H1 (cell line): ENCODE results near the gene LYPD1. TPM values are rescaled to one million over a fixed set of nuclear protein-coding genes. Genes with fewer than 3 reads are reported as not detected.

Experiments used
- CTCF ChIA-PET: fragments of 300-600 bp; sonication (Branson Sonifier 250); formaldehyde crosslinking; loops from one replicate; lab custom pipeline; 2021; ENCODE audit not compliant: partially characterized antibody; lab: Charles Lee
- POLR2A ChIA-PET: fragments of 300-600 bp; sonication (Branson Sonifier 250); formaldehyde crosslinking; loops from one replicate; lab custom pipeline; 2021; ENCODE audit warnings: inconsistent platforms; ENCODE audit not compliant: partially characterized antibody; lab: Charles Lee
- DNase-seq, 2 experiments: peaks; one replicate each; pipeline versions ENCODE4 v3.0.0 to v3.0.0-alpha.2; 2010 to 2022; ENCODE audit warnings: low spot score in 2 of 2, low read depth in 1 of 2, mixed read lengths in 1 of 2
- FAIRE-seq: peaks from 2 replicates; lab custom pipeline; 2011; peaks lifted over from hg19 to GRCh38; lab: Jason Lieb, UNC
- H2AFZ ChIP-seq: 2 replicates; pipeline ENCODE4 v1.8.1; 2012; ENCODE audit warnings: low read length, inconsistent platforms
- H2AK5ac ChIP-seq: 2 replicates; pipeline ENCODE4 v1.6.1; 2013; ENCODE audit warnings: low read depth, low read length
- H2BK120ac ChIP-seq: replicated peaks from 2 replicates; pipeline ENCODE3; 2013; ENCODE audit warnings: low read depth, low read length, inconsistent platforms
- H2BK12ac ChIP-seq: 2 replicates; pipeline ENCODE4 v1.6.1; 2013; ENCODE audit warnings: low read depth, low read length
- H2BK15ac ChIP-seq: 2 replicates; pipeline ENCODE4 v1.6.1; 2013; ENCODE audit warnings: low read length
- H2BK20ac ChIP-seq: 2 replicates; pipeline ENCODE4 v1.6.1; 2013; ENCODE audit warnings: low read length
- H2BK5ac ChIP-seq: 2 replicates; pipeline ENCODE4 v1.6.1; 2013; ENCODE audit warnings: low read depth, low read length
- H3K14ac ChIP-seq: 2 replicates; pipeline ENCODE4 v1.6.1; 2013; ENCODE audit warnings: inconsistent platforms; ENCODE audit not compliant: insufficient read length
- H3K18ac ChIP-seq: 2 replicates; pipeline ENCODE4 v1.6.1; 2013; ENCODE audit warnings: low read length; ENCODE audit errors: extremely low read depth
- H3K23ac ChIP-seq: 2 replicates; pipeline ENCODE4 v1.6.1; 2013; ENCODE audit warnings: inconsistent platforms; ENCODE audit not compliant: insufficient read length
- H3K23me2 ChIP-seq: 2 replicates; pipeline ENCODE4 v1.6.1; 2013; ENCODE audit warnings: low read depth, low read length
- H3K27ac ChIP-seq: 2 replicates; pipeline ENCODE4 v1.6.1; 2011; ENCODE audit warnings: low read depth, low read length, inconsistent platforms
- H3K27me3 ChIP-seq, 4 experiments: replicated peaks in 1 of 4; 1 replicate in 1 of 4; 2 replicates in 3 of 4; pipeline versions ENCODE4 v1.6.1 to v1.8.1; 2011 to 2013; ENCODE audit warnings: low read length in 3 of 4, mild to moderate bottlenecking in 3 of 4, inconsistent platforms in 2 of 4, mixed read lengths in 2 of 4, moderate library complexity in 1 of 4; ENCODE audit not compliant: control insufficient read depth in 3 of 4, insufficient read depth in 3 of 4; ENCODE audit errors: extremely low read depth in 1 of 4
- H3K36me3 ChIP-seq, 4 experiments: 2 replicates each; pipeline versions ENCODE4 v1.6.1 to v1.8.1; 2011 to 2013; ENCODE audit warnings: mild to moderate bottlenecking in 4 of 4, low read length in 3 of 4, moderate library complexity in 2 of 4, control low read depth in 1 of 4, inconsistent platforms in 1 of 4; ENCODE audit not compliant: insufficient read depth in 4 of 4, control insufficient read depth in 2 of 4
- H3K4ac ChIP-seq: replicated peaks from 2 replicates; pipeline ENCODE3; 2013; ENCODE audit warnings: low read length, low read depth, mixed read lengths, inconsistent platforms; ENCODE audit not compliant: insufficient read length
- H3K4me1 ChIP-seq, 4 experiments: replicated peaks in 1 of 4; 1 replicate in 1 of 4; 2 replicates in 3 of 4; pipeline versions ENCODE4 v1.6.1 to v1.8.1; 2011 to 2013; ENCODE audit warnings: low read length in 3 of 4, inconsistent platforms in 2 of 4, mixed read lengths in 1 of 4; ENCODE audit not compliant: insufficient read depth in 4 of 4, control insufficient read depth in 3 of 4
- H3K4me2 ChIP-seq, 2 experiments: 2 replicates each; pipeline versions ENCODE4 v1.6.1 to v1.8.1; 2011 to 2013; ENCODE audit warnings: low read depth in 2 of 2, low read length in 2 of 2, control low read depth in 1 of 2, inconsistent platforms in 1 of 2, mild to moderate bottlenecking in 1 of 2; ENCODE audit not compliant: insufficient read depth in 1 of 2
- H3K4me3 ChIP-seq, 4 experiments: fragments of 200-600, 300-600 bp in 1 of 4; sonication (generic), shearing (Covaris generic), sonication (Bioruptor Twin) in 1 of 4; 2 replicates each; pipeline versions ENCODE4 v1.5.1 to v1.8.1; 2011 to 2016; ENCODE audit warnings: low read length in 4 of 4, low read depth in 3 of 4, control low read depth in 2 of 4, inconsistent platforms in 2 of 4, mild to moderate bottlenecking in 2 of 4, mixed read lengths in 1 of 4, moderate library complexity in 1 of 4; ENCODE audit not compliant: insufficient read depth in 2 of 4; ENCODE audit errors: extremely low read depth in 1 of 4
- H3K56ac ChIP-seq: replicated peaks from 2 replicates; pipeline ENCODE3; 2013; ENCODE audit warnings: low read depth, mild to moderate bottlenecking, mixed read lengths, low read length, inconsistent platforms; ENCODE audit not compliant: insufficient read length
- H3K79me1 ChIP-seq: 2 replicates; pipeline ENCODE4 v1.6.1; 2013; ENCODE audit warnings: low read depth, low read length, control low read depth
- H3K79me2 ChIP-seq, 2 experiments: 2 replicates each; pipeline versions ENCODE4 v1.6.1 to v1.8.1; 2012 to 2013; ENCODE audit warnings: low read length in 2 of 2, mild to moderate bottlenecking in 2 of 2, inconsistent platforms in 1 of 2; ENCODE audit not compliant: insufficient read depth in 2 of 2, control insufficient read depth in 1 of 2
- H3K9ac ChIP-seq, 4 experiments: replicated peaks in 1 of 4; 1 replicate in 1 of 4; 2 replicates in 3 of 4; pipeline versions ENCODE4 v1.6.1 to v1.8.1; 2011 to 2013; ENCODE audit warnings: low read depth in 3 of 4, low read length in 3 of 4, control low read depth in 2 of 4, mild to moderate bottlenecking in 2 of 4, moderate library complexity in 2 of 4, inconsistent platforms in 1 of 4; ENCODE audit errors: extremely low read depth in 1 of 4
- H3K9me3 ChIP-seq, 2 experiments: 2 replicates each; pipeline versions ENCODE4 v1.6.1 to v1.8.1; 2012 to 2013; ENCODE audit warnings: mild to moderate bottlenecking in 2 of 2, moderate library complexity in 2 of 2, control low read depth in 1 of 2, inconsistent platforms in 1 of 2, low read depth in 1 of 2, low read length in 1 of 2, mixed read lengths in 1 of 2; ENCODE audit not compliant: insufficient read depth in 2 of 2
- H4K20me1 ChIP-seq, 2 experiments: replicated peaks in 1 of 2; 2 replicates each; pipeline versions ENCODE3 to v1.8.1; 2011 to 2013; ENCODE audit warnings: inconsistent platforms in 2 of 2, low read length in 2 of 2, mild to moderate bottlenecking in 1 of 2; ENCODE audit not compliant: insufficient read depth in 2 of 2, control insufficient read depth in 1 of 2
- H4K5ac ChIP-seq: 2 replicates; pipeline ENCODE4 v1.6.1; 2013; ENCODE audit warnings: low read length, low read depth, mixed read lengths, inconsistent platforms; ENCODE audit not compliant: insufficient read length
- H4K8ac ChIP-seq: 2 replicates; pipeline ENCODE4 v1.8.0; 2013; ENCODE audit warnings: mild to moderate bottlenecking, moderate library complexity, low read length, inconsistent platforms; ENCODE audit not compliant: insufficient read depth; ENCODE audit errors: extremely low read depth
- H4K91ac ChIP-seq: replicated peaks from 2 replicates; pipeline ENCODE3; 2013; ENCODE audit warnings: low read length, mixed read lengths, inconsistent platforms; ENCODE audit not compliant: insufficient read length
- GABPA ChIP-seq: IDR thresholded peaks from 2 replicates; pipeline ENCODE4 v1.6.1; 2011; ENCODE audit warnings: mild to moderate bottlenecking, low read length, moderate library complexity, borderline replicate concordance; ENCODE audit not compliant: insufficient read depth
- YY1 ChIP-seq: IDR thresholded peaks from 2 replicates; pipeline ENCODE4 v1.6.1; 2011; ENCODE audit warnings: low read depth, mild to moderate bottlenecking, low read length
- WGBS, 2 experiments: shearing (Covaris generic) in 1 of 2; methylation state at CpG; one replicate each; pipeline versions ENCODE4 v1.1.6 to v1.1.7; 2013 to 2015; ENCODE audit warnings: low lambda C conversion rate in 2 of 2, mixed read lengths in 2 of 2, inconsistent platforms in 1 of 2, low coverage in 1 of 2, missing lambda C conversion rate in 1 of 2; ENCODE audit not compliant: insufficient replicate concordance in 2 of 2, insufficient coverage in 1 of 2, insufficient read length in 1 of 2; ENCODE audit errors: extremely low coverage in 1 of 2, missing lambda C conversion rate in 1 of 2; 5-methylcytosine and 5-hydroxymethylcytosine counted together
- polyA plus RNA-seq, 7 experiments: library from polyadenylated mRNA; depleted of rRNA in 3 of 7; stranded (reverse) in 5 of 7; unstranded in 2 of 7; fragments of >200 nt in 5 of 7; fragments of 200-250 nt in 2 of 7; gene quantifications; 1 replicate in 5 of 7; 2 replicates in 1 of 7; 4 replicates in 1 of 7; pipeline versions ENCODE4 v1.2.1 to v1.2.3, GENCODE V29; 2011 to 2013; ENCODE audit warnings: missing spikeins in 2 of 7, mixed read lengths in 2 of 7
- total RNA-seq: library from RNA; stranded (reverse); fragmentation: NEBNext Ultra II Directional; extraction: Animal tissue kit (Norgen Biotek cat#: 25700); gene quantifications from 2 replicates; pipeline ENCODE4 v1.2.1, GENCODE V29; 2021

The LYPD1 gene
- total and polyA plus RNA-seq, 2 of the 8 experiments (the other 6 are each of a cell fraction or from before 2014, with no cell fraction given): 1.9 to 2.7 TPM

- Histone ChIP-seq H2BK5ac (no peak overlapping the region), H3K9ac (no peak overlapping the region), H2BK15ac (no peak overlapping the region), H3K79me1 (no peaks in the 10 kb centered on the region), H3K4me1 (peaks cover 0 to 7% (median 5%) of the 10 kb centered on the region in 4 experiments; a peak in 4 of 7 replicates), H2BK120ac (no peak overlapping the region), H2AK5ac (no peak overlapping the region), H4K8ac (no peak overlapping the region), H3K27me3 (no peaks in the 10 kb centered on the region), H3K36me3 (no peaks in the 10 kb centered on the region), H4K20me1 (no peaks in the 10 kb centered on the region), H3K56ac (no peak overlapping the region), H3K4ac (no peak overlapping the region), H3K23me2 (no peaks in the 10 kb centered on the region), H3K4me2 (no peak overlapping the region), H2AFZ (no peak overlapping the region), H3K9me3 (0 out of 4 replicates have a peak, but pooled peaks cover 6 to 7% of the 10 kb centered on the region in 2 experiments), H3K27ac (no peak overlapping the region), H3K23ac (no peak overlapping the region), H3K18ac (no peak overlapping the region), H3K79me2 (no peaks in the 10 kb centered on the region), H4K91ac (no peak overlapping the region), H4K5ac (no peak overlapping the region), H3K4me3 (no peak overlapping the region), H3K14ac (no peak overlapping the region), H2BK20ac (no peak overlapping the region), H2BK12ac (no peak overlapping the region)
- WGBS, 2 experiments: 100% methylated on average over 2 of the region's 2 CpGs; no CpG with 5 or more reads in 1 of the 2 experiments
- ChIA-PET CTCF (interaction anchor here (1.1 to 1.5 kb wide), 2 partner anchors 73 to 552 kb away, joined by 3 to 4 read pairs; no protein-coding TSS in a partner anchor), POLR2A (no interaction called here)
- FAIRE-seq (no peak), DNase-seq (no peak)
- TF ChIP-seq GABPA (no peak), YY1 (no peak)
- TF ChIP-seq, all 59 proteins: peak for 0
Observed at GRCh38 chr2:132620115-132620514, 49.9 kb downstream of the LYPD1 start.
